ENCODE measurements around the gene RAB38. TPM values are rescaled to one million over a fixed set of nuclear protein-coding genes. Genes with fewer than 3 reads are reported as not detected.

RAB38 gene
- total and polyA plus RNA-seq, 10 of the 15 experiments (the other 5 are each of a cell fraction or from before 2014, with no cell fraction given): 8.4 to 30.5 (median 11.7) TPM

GRCh38 chr11:88179141-88179540 lies 3.9 kb upstream of the RAB38 start (continued):
- TF ChIP-seq PRDM15 (CRISPR knock-in tag; IDR thresholded peaks at IDR 0.05): no peak
- TF ChIP-seq NR2F1 (conservative IDR thresholded peaks at IDR 0.05): 0 out of 2 replicates have a peak, but pooled peaks have one; percentile 27
- TF ChIP-seq ZNF274 (IDR thresholded peaks at IDR 0.05; ENCODE audit: insufficient read depth, insufficient read length): no peak
- TF ChIP-seq STAT3 (IDR thresholded peaks at IDR 0.05; ENCODE audit: low read depth, low read length): no peak
- TF ChIP-seq ZBTB11 (CRISPR knock-in tag; IDR thresholded peaks at IDR 0.05): no peak
- TF ChIP-seq EP300 (IDR thresholded peaks at IDR 0.05; ENCODE audit: borderline replicate concordance in 1 of 2, control insufficient read depth in 1 of 2, low read depth in 2 of 2, low read length in 2 of 2): peak in 1 of 2 experiments; percentile 63; a peak in 2 of 4 replicates
- TF ChIP-seq BCL3 (IDR thresholded peaks at IDR 0.05; ENCODE audit: borderline replicate concordance, insufficient read depth, low read depth, low read length, poor library complexity, severe bottlenecking): peak; percentile 48
- TF ChIP-seq SMC3 (IDR thresholded peaks at IDR 0.05; ENCODE audit: borderline replicate concordance, low read length): no peak
- TF ChIP-seq NR2C2 (IDR thresholded peaks at IDR 0.05; ENCODE audit: borderline replicate concordance, control insufficient read depth, insufficient read length, low read depth): no peak
- no peak for TF ChIP-seq USF1 (IDR thresholded peaks at IDR 0.05; ENCODE audit: borderline replicate concordance, extremely low read length, insufficient read depth, low read depth, low read length)
- no peak for TF ChIP-seq HSF1 (IDR thresholded peaks at IDR 0.05; ENCODE audit: low read depth, low read length)
- TF ChIP-seq RELB (IDR thresholded peaks at IDR 0.05; ENCODE audit: low read depth): 0 out of 2 replicates have a peak, but pooled peaks have one; percentile 31
- peak; percentile 58; the same call in 1 of the 2 replicates for TF ChIP-seq BACH1 (IDR thresholded peaks at IDR 0.05; ENCODE audit: borderline replicate concordance)
- peak; percentile 26 for TF ChIP-seq MEF2B (IDR thresholded peaks at IDR 0.05; ENCODE audit: partially characterized antibody, poor library complexity, severe bottlenecking)
- no peak for TF ChIP-seq JUND (IDR thresholded peaks at IDR 0.05; ENCODE audit: low read depth, low read length)
- TF ChIP-seq POLR2AphosphoS5 (IDR thresholded peaks at IDR 0.05; ENCODE audit: low read length): no peak
